ENCODE data around the gene PLAGL2. TPM values are rescaled to one million over a fixed set of nuclear protein-coding genes. Genes with fewer than 3 reads are reported as not detected.

Gene PLAGL2
- total RNA-seq, 1 experiment from 2014 or later = 44.4 TPM

- H3K27ac Mint-ChIP-seq = no peak overlapping the region; a peak in 1 of 7 replicates
- no peak overlapping the region for H4K91ac ChIP-seq (ENCODE audit: insufficient read length, low read depth, low read length)
- no peak overlapping the region for H3K18ac ChIP-seq (ENCODE audit: insufficient read length, low read depth, low read length)
- H2BK20ac ChIP-seq (ENCODE audit: low read depth, low read length, poor library complexity, severe bottlenecking) = no peak overlapping the region
- no peaks in the 10 kb centered on the region for H3K79me2 ChIP-seq (ENCODE audit: insufficient read depth, low read length)
- H3K27me3 Mint-ChIP-seq (ENCODE audit: low read depth) = peaks cover 19% of the 10 kb centered on the region
- no CpG with 5 or more reads among the region's 6 CpGs for WGBS (ENCODE audit: extremely low coverage, insufficient read length, low lambda C conversion rate)
- H3K27me3 ChIP-seq (ENCODE audit: insufficient read depth, low read length) = no peaks in the 10 kb centered on the region
- no peaks in the 10 kb centered on the region for H3K9me3 ChIP-seq (ENCODE audit: control insufficient read depth, low read depth, low read length)
- H3K4me1 Mint-ChIP-seq = no peaks in the 10 kb centered on the region
- no peak overlapping the region for H3K9ac ChIP-seq (ENCODE audit: extremely low read depth, insufficient read length, low read length)
- no peak overlapping the region for H3K4ac ChIP-seq (ENCODE audit: low read depth, low read length)
- DNase-seq = no peak
- no peak overlapping the region for H3K23ac ChIP-seq (ENCODE audit: insufficient read length, low read depth, low read length)
- H2BK15ac ChIP-seq (ENCODE audit: low read depth, low read length) = no peak overlapping the region
- H3K4me3 Mint-ChIP-seq = no peak overlapping the region
- H3K36me3 Mint-ChIP-seq (ENCODE audit: insufficient read depth in 1 of 3, low read depth in 3 of 3) = no peaks in the 10 kb centered on the region
- H3K4me1 ChIP-seq (ENCODE audit: insufficient read depth, low read length) = no peaks in the 10 kb centered on the region
- H2BK120ac ChIP-seq (ENCODE audit: low read depth, low read length, poor library complexity, severe bottlenecking) = no peak overlapping the region
- TF ChIP-seq CTCF (conservative IDR thresholded peaks at IDR 0.05) = no peak
- no peak overlapping the region for H2AK5ac ChIP-seq (ENCODE audit: insufficient read length, low read length)
- H2AFZ ChIP-seq (ENCODE audit: low read length) = no peak overlapping the region
- no peaks in the 10 kb centered on the region for H3K23me2 ChIP-seq (ENCODE audit: insufficient read length, low read depth, low read length, poor library complexity, severe bottlenecking)
- H3K27ac ChIP-seq (ENCODE audit: insufficient read length, low read depth, low read length) = no peak overlapping the region
- H2BK5ac ChIP-seq (ENCODE audit: insufficient read length, low read length) = no peak overlapping the region
- no peaks in the 10 kb centered on the region for H4K20me1 ChIP-seq (ENCODE audit: control insufficient read depth, insufficient read depth, insufficient read length)
- H3K79me1 ChIP-seq (ENCODE audit: insufficient read depth, low read depth, low read length, poor library complexity, severe bottlenecking) = no peaks in the 10 kb centered on the region
- no peak overlapping the region for H2BK12ac ChIP-seq (ENCODE audit: insufficient read length, low read depth, low read length)
- no peak overlapping the region for H3T11ph ChIP-seq (ENCODE audit: low read length)
- H3K14ac ChIP-seq (ENCODE audit: insufficient read depth, low read length) = no peak overlapping the region
- H4K5ac ChIP-seq (ENCODE audit: insufficient read length, low read depth, low read length) = no peak overlapping the region
- H4K8ac ChIP-seq (replicated peaks; ENCODE audit: insufficient read length, low read depth, low read length) = no peak overlapping the region
- no peaks in the 10 kb centered on the region for H3K9me3 Mint-ChIP-seq
- H3K56ac ChIP-seq (ENCODE audit: insufficient read length, low read depth, low read length) = no peak overlapping the region
- H3K4me2 ChIP-seq (ENCODE audit: insufficient read depth, insufficient read length, low read length) = no peak overlapping the region
Measured at GRCh38 chr20:32252189-32252588, 44.6 kb upstream of the PLAGL2 start.

Measured in H9 (cell line).